ENCODE results near the gene CRB2.

Gene CRB2

GRCh38 chr9:123375469-123376132 lies 19.6 kb downstream of the CRB2 start:
- H3K4me3 ChIP-seq (ENCODE audit: low read depth, low read length) = no peak overlapping the region
- TF ChIP-seq, protein P1, sequence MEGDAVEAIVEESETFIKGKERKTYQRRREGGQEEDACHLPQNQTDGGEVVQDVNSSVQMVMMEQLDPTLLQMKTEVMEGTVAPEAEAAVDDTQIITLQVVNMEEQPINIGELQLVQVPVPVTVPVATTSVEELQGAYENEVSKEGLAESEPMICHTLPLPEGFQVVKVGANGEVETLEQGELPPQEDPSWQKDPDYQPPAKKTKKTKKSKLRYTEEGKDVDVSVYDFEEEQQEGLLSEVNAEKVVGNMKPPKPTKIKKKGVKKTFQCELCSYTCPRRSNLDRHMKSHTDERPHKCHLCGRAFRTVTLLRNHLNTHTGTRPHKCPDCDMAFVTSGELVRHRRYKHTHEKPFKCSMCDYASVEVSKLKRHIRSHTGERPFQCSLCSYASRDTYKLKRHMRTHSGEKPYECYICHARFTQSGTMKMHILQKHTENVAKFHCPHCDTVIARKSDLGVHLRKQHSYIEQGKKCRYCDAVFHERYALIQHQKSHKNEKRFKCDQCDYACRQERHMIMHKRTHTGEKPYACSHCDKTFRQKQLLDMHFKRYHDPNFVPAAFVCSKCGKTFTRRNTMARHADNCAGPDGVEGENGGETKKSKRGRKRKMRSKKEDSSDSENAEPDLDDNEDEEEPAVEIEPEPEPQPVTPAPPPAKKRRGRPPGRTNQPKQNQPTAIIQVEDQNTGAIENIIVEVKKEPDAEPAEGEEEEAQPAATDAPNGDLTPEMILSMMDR (IDR thresholded peaks at IDR 0.05; ENCODE audit: control insufficient read depth, extremely low read depth, insufficient read depth) = no peak
- DNase-seq (ENCODE audit: low read depth) = no peak

- no peak overlapping the region for H3K4me3 ChIP-seq (ENCODE audit: low read depth, low read length)
- DNase-seq (ENCODE audit: low read depth) = no peak
- TF ChIP-seq, protein P1 (IDR thresholded peaks at IDR 0.05; ENCODE audit: control insufficient read depth, extremely low read depth, insufficient read depth) = no peak
Measured at GRCh38 chr9:123376218-123377071, 20.4 kb downstream of the CRB2 start.

- no peak for DNase-seq (ENCODE audit: low read depth)
- TF ChIP-seq, protein P1 (IDR thresholded peaks at IDR 0.05; ENCODE audit: control insufficient read depth, extremely low read depth, insufficient read depth) = no peak
- no peak overlapping the region for H3K4me3 ChIP-seq (ENCODE audit: low read depth, low read length)
Measured at GRCh38 chr9:123377211-123377971, 21.4 kb downstream of the CRB2 start.

DNA sequence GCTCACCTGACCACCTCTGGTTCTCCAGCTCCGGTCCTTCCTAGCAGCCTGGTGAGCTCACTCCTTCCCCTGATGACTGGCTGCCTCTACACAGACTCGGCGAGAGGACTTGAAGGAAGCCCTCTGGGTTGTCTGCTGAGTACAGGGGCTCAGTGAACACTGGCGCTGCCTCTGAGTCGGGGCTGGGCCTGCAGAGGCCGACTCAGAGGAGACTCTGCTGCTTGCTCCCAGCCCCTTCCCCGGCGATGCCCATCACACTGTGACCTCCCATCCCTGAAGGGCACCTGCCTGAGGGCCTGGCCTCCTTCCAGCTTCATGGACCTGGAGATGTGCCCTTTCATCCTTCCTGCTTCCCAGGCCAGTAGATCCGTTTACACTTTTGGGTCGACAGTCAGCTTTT lies 22.0 kb downstream of the CRB2 start:
- DNase-seq (ENCODE audit: low read depth) = no peak
- H3K4me3 ChIP-seq (ENCODE audit: low read depth, low read length) = no peak overlapping the region
- TF ChIP-seq, protein P1 (IDR thresholded peaks at IDR 0.05; ENCODE audit: control insufficient read depth, extremely low read depth, insufficient read depth) = no peak

GRCh38 chr9:123378956-123379660 lies 23.1 kb downstream of the CRB2 start:
- no peak for DNase-seq (ENCODE audit: low read depth)
- H3K4me3 ChIP-seq (ENCODE audit: low read depth, low read length) = no peak overlapping the region
- TF ChIP-seq, protein P1 (IDR thresholded peaks at IDR 0.05; ENCODE audit: control insufficient read depth, extremely low read depth, insufficient read depth) = no peak

All from LNCaP clone FGC (cell line).